Muscle of arm (tissue), 12 donors: ENCODE data around the gene UBE3B. TPM values are rescaled to one million over a fixed set of nuclear protein-coding genes. Genes with fewer than 3 reads are reported as not detected.

ENCODE experiments used
- DNase-seq: peaks from one replicate; pipeline ENCODE4 v3.0.0-alpha.2; 2013
- polyA plus RNA-seq, 12 donors: library from polyadenylated mRNA; unstranded; fragments of 120-200 nt; gene quantifications; one replicate each; pipeline ENCODE4 v1.2.1, GENCODE V29; 2013; ENCODE audit not compliant: insufficient read length in 12 of 12

The UBE3B gene
- polyA plus RNA-seq, 12 donors: 17.5 to 30.0 (median 24.9) TPM; not detected in 1

DNA sequence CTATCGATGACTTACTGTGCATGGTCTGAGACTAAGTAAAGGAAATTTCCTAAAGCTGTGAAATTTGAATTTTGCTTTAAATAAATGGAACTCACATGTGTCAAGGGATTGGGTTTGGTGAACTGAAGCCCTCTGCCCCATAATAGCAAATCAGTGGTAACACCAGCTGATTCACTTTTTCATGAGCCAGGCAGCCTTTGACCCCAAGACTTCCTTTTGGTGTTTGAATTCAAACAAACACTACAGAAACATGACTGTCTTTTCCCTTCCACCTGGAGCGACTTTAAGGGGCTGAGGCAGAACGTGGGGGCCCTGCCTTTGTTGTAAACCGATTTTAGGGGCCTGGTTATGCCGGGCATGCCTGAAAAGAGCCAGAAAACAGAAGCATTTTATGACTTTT is 29.2 kb upstream of the UBE3B start:
- no peak for DNase-seq

DNA sequence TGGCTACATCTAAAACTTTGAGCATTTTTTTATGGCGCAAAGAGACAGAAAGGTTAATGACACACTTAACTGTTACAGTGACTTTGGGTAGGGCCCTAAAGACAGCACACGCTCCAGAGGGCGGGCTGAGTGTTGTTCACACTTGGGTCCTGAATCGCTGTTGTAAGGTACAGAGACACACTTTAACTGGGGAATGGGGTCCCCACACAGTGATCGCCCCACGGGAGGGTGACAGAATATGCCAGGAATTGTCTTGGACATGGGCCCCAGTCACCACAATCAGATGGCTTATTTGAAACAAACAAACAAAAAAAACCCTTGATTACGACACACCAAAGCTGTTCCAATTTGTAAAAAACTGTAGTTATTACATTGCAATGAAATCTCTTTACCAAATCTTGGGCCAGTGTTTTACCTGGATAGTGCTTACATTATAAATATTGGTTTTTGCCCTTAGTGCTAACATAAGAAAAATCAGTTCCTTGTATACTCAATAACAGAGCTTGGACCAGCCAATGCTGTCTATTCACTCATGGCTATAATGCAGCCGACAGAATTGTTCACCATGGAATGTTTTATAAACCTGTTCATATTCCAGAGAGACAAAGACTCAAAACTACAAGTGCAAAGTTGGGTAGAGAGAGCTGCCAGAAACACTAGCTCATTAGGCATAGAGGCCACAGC is 28.6 kb upstream of the UBE3B start:
- no peak for DNase-seq

DNA sequence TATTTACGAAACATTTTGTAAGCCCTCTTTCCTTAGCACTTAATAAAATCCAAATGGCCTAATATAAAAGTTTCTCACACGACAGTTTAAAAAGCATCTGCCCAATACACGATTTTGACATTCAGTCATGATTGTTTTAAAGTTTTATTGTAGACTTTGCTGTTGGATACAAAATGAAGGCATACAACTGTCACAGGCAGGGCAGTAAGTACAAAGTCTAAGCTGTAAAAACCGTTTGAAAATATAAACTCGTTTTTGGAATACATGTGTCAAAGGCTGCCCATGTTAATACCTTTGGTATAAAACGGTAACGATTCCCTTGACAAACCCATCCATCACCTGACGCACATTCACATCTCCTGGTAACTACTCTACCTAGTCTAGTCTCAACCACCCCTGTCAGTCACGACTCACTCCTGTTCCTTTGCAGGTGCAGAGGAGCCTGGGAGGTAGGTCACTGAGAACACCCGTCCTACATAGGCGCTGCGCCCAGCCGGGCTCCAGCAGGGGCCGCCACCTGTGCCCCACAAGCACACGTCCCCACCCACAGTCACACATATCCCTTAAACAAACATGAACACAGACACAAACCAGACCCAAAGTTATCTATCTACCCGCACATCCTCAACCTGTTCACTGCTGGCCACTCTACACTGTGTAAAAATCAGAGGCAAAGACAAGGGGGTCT is 27.4 kb upstream of the UBE3B start:
- no peak for DNase-seq

DNA sequence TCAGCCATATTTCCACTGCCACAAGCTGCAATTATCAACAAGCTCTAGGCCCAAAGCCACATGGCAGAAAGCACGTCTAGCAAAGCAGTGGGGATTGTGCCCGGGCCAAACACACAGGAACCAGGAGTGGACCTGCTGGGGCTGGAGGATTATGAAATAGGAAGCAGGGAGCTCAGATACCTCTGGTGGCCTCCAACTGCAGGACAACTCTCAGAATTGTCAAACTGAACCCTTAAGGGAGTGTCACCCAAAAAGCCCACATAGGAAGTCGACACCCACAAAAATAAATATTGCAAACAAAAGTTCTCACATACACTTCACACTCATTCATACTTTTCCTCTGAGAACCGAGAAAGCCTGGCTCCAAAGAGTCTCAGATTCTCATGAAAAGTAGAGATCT is 26.5 kb upstream of the UBE3B start:
- DNase-seq: no peak

DNA sequence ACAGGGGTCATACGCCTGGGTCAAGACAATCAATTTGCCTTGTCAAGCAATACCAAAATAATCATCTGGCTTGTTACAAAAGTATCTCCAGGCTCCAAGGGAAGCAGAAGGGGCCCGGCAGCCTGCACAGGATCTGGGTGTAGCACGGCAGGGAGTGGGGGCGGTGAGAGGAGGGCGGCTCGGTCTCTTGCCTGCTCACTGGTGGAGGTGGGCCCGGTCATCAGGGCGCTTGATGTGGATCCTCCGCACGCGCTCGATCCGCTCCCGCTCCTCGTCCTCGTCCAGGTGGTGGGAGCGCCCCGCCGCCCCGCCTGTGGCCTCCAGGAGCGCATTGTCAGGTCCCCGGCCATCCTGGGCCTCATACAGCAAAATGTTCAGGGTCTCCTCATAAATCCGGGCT is 26.0 kb upstream of the UBE3B start:
- DNase-seq: no peak

DNA sequence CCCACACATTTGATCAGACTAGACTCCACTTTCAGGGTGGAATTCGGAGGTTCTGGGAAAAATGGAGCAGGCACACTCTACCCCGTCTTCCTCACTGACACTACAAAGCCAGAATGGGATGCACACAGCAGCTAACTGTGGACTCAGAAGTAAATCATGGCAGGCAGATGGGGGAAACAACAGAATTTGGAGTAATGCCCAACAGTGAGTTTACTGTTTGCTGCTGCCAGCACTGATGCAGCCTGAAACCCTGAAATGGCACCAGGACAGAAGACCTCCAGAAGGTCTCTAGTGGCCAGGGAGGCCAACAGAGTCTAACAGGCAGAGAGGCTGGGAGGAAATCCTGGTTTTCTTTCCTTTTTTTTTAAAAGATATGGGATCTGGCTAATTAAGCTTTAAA is 24.9 kb upstream of the UBE3B start:
- DNase-seq: no peak

DNA sequence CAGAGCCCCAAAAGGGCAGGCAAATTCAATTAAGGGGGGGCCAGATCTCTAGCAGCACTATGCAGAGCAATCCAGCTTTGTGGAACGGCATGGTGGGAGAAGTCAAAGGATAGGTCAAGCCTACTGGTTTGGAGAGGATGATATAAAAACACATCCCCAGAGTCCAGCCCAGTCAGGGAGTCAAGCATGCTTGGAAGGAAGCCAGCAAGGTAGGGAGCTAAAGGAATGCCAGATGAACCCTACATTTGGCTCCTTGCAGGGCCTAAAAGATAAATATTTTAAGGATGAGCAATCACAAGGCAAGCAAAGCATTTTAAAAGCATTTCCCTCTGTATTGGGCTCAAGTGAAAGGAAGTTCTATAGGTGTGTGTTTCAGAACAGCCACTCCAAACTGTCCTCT is 21.7 kb upstream of the UBE3B start:
- DNase-seq: no peak

DNA sequence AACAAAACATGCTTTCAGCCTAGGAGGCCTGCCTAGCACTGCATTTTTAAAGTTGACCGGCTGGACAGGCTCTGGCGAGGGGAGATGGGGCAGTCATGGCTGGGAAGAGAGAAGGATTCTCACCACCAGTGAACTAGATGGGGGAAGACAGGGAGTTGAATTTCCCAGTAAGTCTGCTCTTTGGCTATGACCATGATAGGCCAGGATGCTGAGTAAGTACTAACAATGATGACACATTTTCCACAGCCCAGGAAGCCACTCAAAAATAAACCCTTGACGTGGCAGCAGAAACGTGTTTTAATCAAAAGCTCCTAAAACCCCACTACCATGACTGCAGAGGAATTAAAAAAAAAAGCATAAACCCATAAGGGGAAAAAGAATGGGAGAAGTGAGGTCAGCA is 19.3 kb upstream of the UBE3B start:
- no peak for DNase-seq

DNA sequence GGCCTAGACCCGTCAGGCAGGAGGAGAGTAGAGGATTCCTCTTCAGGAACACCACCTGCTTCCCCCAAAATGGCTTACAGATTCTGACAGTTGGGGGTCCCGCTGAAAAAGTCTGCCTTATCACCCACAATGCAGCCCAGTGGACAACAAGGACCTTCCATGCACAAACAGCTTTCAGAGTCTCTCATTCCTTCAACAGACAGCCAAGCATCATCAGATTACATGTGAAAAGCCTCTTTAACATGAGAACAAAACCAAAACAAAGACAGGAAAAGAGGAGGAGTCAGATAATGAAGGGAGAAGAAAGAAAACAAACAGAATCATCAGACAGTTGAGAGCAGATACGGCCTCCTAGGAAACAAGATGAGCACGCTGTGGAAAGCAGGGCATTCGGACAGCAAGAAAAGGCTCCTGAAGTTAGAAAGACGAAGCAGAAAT is 18.6 kb upstream of the UBE3B start:
- no peak for DNase-seq

DNA sequence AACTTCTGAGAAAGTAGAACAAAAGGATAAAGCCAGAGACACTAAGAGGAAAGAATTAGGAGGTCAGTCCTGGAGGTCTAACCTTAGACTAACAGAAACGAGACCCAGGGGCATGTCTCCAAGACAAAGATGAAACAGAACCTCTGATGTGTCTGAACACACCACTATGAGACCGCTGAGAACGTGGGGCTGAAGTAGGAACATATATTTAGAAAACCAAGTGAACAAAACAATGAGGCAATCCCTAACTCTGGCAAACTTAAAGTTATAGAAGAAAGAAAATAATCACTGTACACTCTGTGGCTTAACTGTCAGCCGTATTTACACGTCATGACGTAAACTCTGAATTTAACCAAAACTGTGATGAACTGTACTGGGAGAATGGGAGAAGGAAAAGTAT is 18.2 kb upstream of the UBE3B start:
- no peak for DNase-seq

DNA sequence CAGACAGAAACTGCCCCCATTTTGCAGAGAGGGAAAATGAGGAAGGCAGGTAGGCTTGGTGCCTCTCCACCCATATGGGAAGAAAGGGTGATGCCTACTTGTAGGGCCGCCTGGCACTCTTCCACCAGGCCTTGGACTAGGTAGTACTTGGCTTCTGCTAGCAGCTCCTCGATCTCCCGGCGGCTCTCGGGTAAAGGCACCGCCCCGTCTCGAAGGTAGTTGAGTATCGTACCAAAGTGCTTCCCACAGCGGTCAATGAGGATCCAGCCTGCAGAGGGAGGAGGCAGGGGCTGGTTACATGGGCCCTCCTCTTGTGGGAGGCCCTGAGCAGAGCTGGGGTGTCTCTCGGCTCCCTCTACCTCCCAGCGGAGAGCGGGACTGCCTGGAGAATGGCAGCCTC is 16.9 kb upstream of the UBE3B start:
- no peak for DNase-seq

DNA sequence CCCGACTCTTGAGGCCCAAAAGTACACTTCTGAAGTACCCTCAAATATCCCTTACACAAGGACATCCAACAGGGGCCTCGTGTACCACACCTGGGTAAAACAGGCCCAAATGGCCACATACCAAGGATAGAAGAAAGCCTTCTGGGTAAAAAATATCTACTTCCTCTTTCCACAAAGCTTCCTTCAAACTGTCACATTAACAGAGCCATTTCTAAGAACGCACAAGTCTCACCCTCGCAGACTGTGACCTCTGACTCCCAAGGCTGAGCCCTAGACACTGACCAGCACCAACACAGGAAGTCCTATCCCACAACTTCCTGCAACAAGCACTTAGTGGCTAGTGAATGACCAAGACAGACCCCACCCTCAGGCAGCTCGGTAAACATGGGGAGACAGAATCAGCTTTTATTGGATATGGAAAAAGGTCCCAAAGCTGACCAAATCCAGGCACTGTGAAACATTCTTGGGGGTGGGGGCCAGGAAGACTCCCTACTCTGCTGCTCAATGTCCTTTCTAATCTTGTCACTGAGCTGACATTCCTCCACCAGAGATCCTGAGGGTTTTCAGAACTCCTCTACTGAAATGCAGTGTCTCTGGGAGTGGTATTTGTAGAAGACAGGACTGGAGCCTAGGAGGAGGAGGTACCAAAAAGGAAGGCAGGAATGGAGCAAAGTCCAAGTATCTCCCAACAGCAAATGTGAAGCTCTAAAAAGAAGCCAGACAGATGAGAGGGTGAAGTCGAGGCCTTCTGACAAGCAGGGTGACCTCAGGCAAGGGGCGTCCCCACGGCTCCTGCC is 16.2 kb upstream of the UBE3B start:
- no peak for DNase-seq

DNA sequence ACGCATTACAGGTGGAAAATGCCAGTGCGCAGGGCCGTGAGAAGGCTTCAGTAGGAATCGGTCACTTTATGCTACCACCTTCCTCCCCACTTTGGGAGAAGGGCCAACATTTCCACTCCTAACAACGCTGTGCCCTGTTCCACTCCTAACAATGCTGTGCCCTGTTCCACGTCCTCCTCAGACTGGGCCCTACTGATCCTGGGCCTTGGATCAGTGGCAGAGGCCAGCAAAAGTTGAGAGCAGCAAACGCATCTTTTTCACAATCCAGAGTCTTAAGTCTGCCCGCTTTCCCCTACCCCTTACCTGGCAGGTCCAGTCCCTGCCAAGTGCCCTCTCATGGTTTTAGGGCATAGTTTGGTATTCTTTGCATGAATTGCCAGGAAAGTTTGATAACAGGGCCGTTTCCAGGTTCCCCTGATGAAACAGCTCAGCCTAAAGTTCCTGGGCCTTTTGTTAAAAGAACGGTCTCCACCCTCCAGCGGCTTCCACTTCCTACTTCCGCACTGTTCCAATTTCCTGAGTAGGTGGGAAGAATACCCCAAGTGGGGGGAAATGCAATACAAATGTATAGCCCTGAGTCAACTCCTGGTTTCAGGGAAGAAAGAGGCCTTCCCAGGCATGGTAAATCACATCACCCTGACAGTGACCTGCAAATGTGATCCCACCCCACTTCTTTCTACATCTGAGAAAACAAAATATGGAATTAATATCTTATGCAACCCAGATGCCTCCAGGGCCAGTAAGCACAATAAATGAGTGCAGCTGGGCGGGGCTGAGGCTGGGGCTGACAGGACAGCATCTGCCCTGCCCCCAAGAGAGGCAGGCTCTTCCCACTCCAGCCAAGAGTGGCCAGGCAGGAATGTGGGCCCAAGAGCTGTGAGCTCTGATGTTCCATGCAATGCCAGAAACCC is 15.3 kb upstream of the UBE3B start:
- DNase-seq: peak; percentile 45

DNA sequence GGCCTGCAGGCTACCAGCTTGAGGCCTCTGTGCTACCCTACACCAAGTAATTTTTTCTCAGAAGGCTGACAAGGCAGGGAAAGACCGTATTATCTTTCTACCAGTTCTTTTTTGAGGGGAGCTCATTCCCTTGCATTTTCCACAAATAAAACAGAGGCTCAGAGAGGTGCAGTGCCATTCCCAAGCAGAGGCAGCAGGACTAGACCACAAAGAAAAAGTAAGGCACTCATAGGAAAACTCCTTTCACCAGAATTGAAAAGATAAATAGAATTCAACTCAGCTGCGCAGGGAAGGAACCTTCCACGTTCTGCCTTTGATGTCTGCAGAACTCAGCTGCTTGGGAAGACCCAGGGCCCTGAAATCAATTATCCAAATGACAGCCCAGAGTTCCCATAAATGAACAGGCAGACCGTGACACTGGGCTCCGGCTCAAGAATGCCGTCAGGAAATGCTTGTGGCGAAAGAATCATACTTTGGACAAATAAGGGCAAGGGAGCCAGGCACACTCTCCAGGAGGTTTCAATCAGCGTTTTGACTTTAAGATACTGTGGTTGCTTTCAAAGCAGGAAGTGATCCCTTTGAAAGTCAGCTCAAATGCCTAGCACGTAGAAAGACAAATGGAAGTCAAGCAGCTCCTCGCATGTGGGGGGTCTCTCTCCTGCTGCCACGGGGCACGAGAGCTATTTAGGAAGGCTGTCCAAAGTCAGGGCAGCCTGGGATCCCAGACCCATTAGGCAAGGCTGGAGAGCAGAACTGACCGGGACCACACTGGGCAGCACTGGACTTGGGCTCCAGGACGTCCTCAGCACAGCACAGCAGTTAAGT is 14.4 kb upstream of the UBE3B start:
- DNase-seq: peak; percentile 58

DNA sequence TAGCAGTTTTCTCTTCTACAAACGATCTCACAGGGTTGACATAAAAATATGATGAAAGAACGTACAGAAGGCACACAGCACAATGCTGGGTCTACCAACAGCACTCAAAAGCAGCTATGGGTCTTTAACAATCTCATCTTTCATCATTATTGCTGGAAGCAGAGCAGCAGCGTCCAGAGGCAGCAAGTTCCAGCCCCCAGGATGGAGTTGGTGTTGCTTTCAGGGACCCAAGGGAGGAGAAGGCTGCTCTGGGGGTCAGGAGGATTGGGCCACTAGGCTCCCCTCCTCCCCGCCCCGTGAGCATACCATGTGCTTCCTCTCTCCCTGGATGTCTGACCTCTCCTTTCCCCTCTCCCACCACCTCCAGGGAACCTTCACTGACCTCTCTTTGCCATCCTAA is 13.7 kb upstream of the UBE3B start:
- DNase-seq: no peak

DNA sequence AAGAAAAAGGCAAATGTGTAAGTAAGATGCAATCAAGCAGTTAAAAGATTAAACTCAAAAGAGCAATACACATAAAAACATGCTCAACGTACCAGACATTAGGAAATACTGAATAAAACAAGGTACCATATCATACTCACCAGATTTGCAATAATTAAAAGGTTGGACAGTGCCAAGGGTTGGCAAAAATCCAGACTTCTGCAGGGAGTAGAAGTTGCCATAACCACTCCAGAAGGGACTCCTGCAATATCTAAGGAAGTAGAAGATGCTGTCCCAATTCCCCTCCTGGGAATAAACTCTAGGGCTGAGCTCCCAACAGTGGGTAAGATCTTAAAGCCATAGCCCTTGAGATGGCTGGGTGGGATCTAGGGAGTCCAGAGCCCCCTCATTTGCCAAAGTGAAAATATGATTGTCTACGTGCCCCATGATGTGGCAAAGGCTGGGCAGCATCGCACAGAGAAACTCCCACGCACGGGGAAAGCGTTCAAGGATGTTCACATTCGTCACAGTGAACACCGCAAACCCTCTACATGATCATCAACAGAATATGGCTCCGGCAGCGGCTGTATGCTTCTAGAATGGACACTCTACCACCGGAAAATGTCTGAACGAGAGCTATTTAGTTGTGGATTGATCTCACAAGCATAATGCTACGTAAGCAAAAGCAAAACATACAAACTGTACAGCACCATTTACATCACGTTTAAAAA is 12.6 kb upstream of the UBE3B start:
- no peak for DNase-seq

DNA sequence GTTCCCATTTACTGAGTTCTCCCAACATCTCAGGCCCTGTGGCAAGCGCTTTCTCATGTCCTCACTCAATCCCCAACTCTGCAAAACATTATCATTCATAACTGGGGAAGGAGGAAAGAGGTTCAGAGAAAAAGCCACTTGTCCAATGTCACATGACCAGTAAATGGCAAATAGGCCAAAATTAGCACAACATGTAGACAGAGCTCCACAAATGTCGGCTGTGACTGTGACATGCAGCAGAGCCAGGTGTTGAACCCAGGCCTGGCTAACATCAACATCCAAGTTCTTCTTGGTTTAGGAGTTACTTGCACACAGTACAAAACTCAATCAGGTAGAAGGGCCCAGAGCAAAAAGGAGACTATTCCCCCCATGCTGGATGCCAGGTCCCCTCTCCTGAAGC is 11.1 kb upstream of the UBE3B start:
- DNase-seq: no peak

DNA sequence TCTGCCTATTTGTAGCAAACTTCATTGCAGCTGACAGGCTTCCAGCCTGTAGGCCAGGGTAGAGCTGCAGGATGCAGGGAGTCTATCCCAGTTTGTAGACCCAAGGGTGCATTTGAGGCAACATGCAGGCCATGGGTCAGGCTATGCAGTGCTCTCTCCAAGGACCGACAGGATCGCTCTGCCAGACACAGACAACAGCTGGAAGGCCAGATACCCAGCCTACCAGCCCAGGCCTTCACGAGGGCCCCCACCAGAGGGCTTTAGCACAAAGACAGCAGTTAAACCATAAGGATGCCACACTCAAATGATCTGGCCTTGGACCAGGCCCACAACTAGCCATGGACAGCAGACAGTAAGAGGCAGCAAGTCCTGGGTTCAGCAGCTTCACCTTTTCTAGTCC is 10.6 kb upstream of the UBE3B start:
- no peak for DNase-seq

DNA sequence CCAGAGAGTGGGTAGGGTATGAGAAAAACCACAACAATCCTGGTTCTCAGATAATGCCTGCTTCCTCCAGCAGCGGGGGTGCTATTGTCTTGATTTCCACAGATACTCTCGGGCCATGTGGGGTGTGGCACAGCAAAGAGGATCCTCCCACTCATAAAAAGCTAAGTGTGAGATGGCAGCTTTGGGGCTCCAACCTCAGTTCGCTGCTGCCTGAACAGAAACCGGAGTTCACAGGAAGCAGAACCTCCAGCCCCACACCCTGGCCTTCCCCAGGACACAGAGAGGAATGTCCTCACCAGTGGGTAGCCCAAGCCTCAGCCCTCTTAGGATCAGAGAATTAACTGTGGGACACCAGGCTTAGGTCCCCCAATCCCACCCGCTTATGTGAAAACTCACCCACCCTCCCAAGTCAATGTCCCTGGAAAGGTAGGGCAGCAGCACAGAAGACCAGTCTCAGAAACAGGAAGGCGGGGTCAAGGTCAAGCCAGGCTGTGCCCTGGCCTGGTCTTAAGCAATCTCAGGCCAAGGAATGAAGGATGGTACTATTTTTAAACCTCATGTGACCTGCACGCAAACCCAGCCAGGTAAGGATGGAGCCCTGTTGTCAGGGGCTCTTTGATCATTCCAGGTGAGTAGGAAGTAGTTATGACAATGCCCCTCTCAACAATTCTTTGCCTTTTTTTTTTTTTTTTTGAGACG is 9.3 kb upstream of the UBE3B start:
- DNase-seq: no peak

DNA sequence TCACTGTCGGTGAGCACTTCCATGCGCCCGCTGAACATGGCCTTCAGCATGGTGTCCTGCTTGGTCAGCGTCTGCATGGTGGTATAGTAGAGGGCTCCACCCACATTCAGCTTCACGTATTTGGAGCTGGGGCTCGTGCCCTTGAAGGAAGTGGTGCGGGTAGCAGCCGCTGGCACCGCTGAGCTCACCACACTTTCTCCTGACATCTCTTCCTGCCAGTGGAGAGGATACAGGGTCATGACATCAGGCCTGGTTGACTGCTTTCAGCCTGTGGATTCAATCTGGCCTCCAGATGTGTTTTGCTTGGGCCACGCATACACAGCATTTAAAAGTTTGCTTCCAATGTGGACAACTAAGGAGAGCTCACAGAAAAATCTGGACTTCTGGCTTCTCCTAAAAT is 7.9 kb upstream of the UBE3B start:
- DNase-seq: no peak
